Thyroid gland (tissue), 4 donors: ENCODE measurements around the gene SFRP5. TPM values are rescaled to one million over a fixed set of nuclear protein-coding genes. Genes with fewer than 3 reads are reported as not detected.
A peak's percentile ranks its signal among the peaks of the same experiment; 100 is the strongest.

Experiments used
- DNase-seq, 2 donors: peaks; one replicate each; pipeline ENCODE4 v3.0.0-alpha.2; 2019
- H3K27ac ChIP-seq, 3 donors: fragments of 200-600 bp; sonication (generic); 1 replicate in 2 of 3; 2 replicates in 1 of 3; pipeline ENCODE4 v1.5.1; 2016 to 2019; ENCODE audit warnings: mild to moderate bottlenecking in 1 of 3, moderate library complexity in 1 of 3
- H3K27me3 ChIP-seq: fragments of 200-600 bp; sonication (generic); one replicate; pipeline ENCODE4 v1.5.1; 2019
- H3K36me3 ChIP-seq, 2 donors: fragments of 200-600 bp; sonication (generic); one replicate each; pipeline ENCODE4 v1.5.1; 2016 to 2019
- H3K4me1 ChIP-seq, 2 donors: fragments of 200-600 bp; sonication (generic); one replicate each; pipeline ENCODE4 v1.5.1; 2017 to 2019
- H3K4me3 ChIP-seq, 3 donors: fragments of 200-600 bp; sonication (generic); replicated peaks in 1 of 3; 1 replicate in 2 of 3; 2 replicates in 1 of 3; pipeline ENCODE4 v1.5.1; 2016; ENCODE audit warnings: mild to moderate bottlenecking in 1 of 3
- H3K9me3 ChIP-seq: fragments of 200-600 bp; sonication (generic); one replicate; pipeline ENCODE4 v1.5.1; 2017
- CTCF ChIP-seq, 6 experiments: fragments of 200-600 bp in 3 of 6; fragments of 450-650 bp in 3 of 6; sonication (generic) in 3 of 6; IDR thresholded peaks; one replicate each; pipeline ENCODE4 v1.5.1; 2016 to 2019; ENCODE audit warnings: antibody characterized with exemption in 6 of 6, mild to moderate bottlenecking in 2 of 6, inconsistent platforms in 1 of 6, moderate library complexity in 1 of 6
- POLR2A ChIP-seq, 2 donors: fragments of 450-650 bp; IDR thresholded peaks; one replicate each; pipeline ENCODE4 v1.6.1; 2017; ENCODE audit warnings: antibody characterized with exemption in 2 of 2, mild to moderate bottlenecking in 2 of 2, moderate library complexity in 1 of 2
- WGBS, 2 donors: methylation state at CpG; one replicate each; pipeline ENCODE4 v1.1.5; 2017; 5-methylcytosine and 5-hydroxymethylcytosine counted together
- intact Hi-C: fragments of 100-400 bp; cut with DNase I; formaldehyde crosslinking; loops from one replicate; pipeline ENCODE4 v1.15.1; 2023
- total RNA-seq, 4 donors: library from RNA; depleted of rRNA; stranded (reverse); fragments of >200 nt; gene quantifications; one replicate each; pipeline ENCODE4 v1.2.3, GENCODE V29; 2016

Gene SFRP5
- total RNA-seq, 4 donors from 2014 or later, result 0.22 to 0.40 TPM; not detected in 2

- no peak overlapping the region for H3K4me3 ChIP-seq
- peaks cover 7% of the 10 kb centered on the region for H3K27me3 ChIP-seq
- intact Hi-C loops, result no loop called here
- WGBS, 2 donors, result 0 to 1% methylated on average over 9 to 34 of the region's 90 CpGs
- TF ChIP-seq CTCF (IDR thresholded peaks at IDR 0.05) (no peak), POLR2A (IDR thresholded peaks at IDR 0.05) (no peak)
- H3K9me3 ChIP-seq, result no peaks in the 10 kb centered on the region
- peak in 1 of 2 donors; percentile 9 for DNase-seq
- H3K4me1 ChIP-seq, result peaks cover 0 to 8% of the 10 kb centered on the region in 2 donors
- H3K27ac ChIP-seq, result no peak overlapping the region
- no peaks in the 10 kb centered on the region for H3K36me3 ChIP-seq
Observed at GRCh38 chr10:97771055-97771891, 526 bp downstream of the SFRP5 start.

- intact Hi-C loops, result no loop called here
- no peak overlapping the region for H3K4me3 ChIP-seq
Observed at GRCh38 chr10:97770255-97770654, 1.5 kb downstream of the SFRP5 start.

GRCh38 chr10:97768322-97769315 lies 3.2 kb downstream of the SFRP5 start:
- Histone ChIP-seq H3K36me3 (no peaks in the 10 kb centered on the region), H3K4me3 (no peak overlapping the region), H3K27ac (no peak overlapping the region), H3K9me3 (no peaks in the 10 kb centered on the region), H3K4me1 (peaks cover 0 to 8% of the 10 kb centered on the region in 2 donors), H3K27me3 (peaks cover 7% of the 10 kb centered on the region)
- DNase-seq, result no peak
- TF ChIP-seq POLR2A (IDR thresholded peaks at IDR 0.05), result no peak
- TF ChIP-seq CTCF (IDR thresholded peaks at IDR 0.05), result no peak
- 82 to 88% methylated on average over 9 of the region's 9 CpGs for WGBS, 2 donors
- intact Hi-C loops, result no loop called here

More at GRCh38 chr10:97770255-97770654, 1.5 kb downstream of the SFRP5 start:
- DNase-seq, result no peak
- Histone ChIP-seq H3K9me3 (no peaks in the 10 kb centered on the region), H3K27me3 (peaks cover 7% of the 10 kb centered on the region), H3K4me1 (peaks cover 0 to 8% of the 10 kb centered on the region in 2 donors), H3K36me3 (no peaks in the 10 kb centered on the region), H3K27ac (no peak overlapping the region)
- TF ChIP-seq CTCF (IDR thresholded peaks at IDR 0.05) (no peak), POLR2A (IDR thresholded peaks at IDR 0.05) (no peak)
- WGBS, 2 donors, result 61 to 73% methylated on average over 5 of the region's 5 CpGs

- Histone ChIP-seq H3K4me3 (no peak overlapping the region), H3K4me1 (peaks cover 0 to 8% of the 10 kb centered on the region in 2 donors), H3K9me3 (no peaks in the 10 kb centered on the region), H3K27me3 (peaks cover 7% of the 10 kb centered on the region), H3K36me3 (peaks cover 0 to 2% of the 10 kb centered on the region in 2 donors), H3K27ac (no peak overlapping the region)
- no peak for DNase-seq
- intact Hi-C loops, result no loop called here
- TF ChIP-seq CTCF (IDR thresholded peaks at IDR 0.05), result no peak
- TF ChIP-seq POLR2A (IDR thresholded peaks at IDR 0.05), result no peak
- WGBS, 2 donors, result 88% methylated on average over 22 of the region's 22 CpGs
Observed at GRCh38 chr10:97766996-97767924, 4.5 kb downstream of the SFRP5 start.
